M059J (cell line): ENCODE measurements around the gene CDYL. TPM values are rescaled to one million over a fixed set of nuclear protein-coding genes. Genes with fewer than 3 reads are reported as not detected.
"Not testable (repeated sequence)": the region's sequence is repeated elsewhere in the genome, so short reads cannot be mapped to it uniquely, and the experiment has no call there.

Experiments
- DNase-seq: peaks from one replicate; pipeline ENCODE4 v3.0.0-alpha.2; 2012; ENCODE audit warnings: low read depth
- total RNA-seq: library from RNA; depleted of rRNA; stranded (reverse); fragments of >200 nt; shearing (Covaris generic); gene quantifications from 2 replicates; pipeline ENCODE4 v1.2.3, GENCODE V29; 2014; rRNA removed

The CDYL gene
- total RNA-seq, 1 experiment from 2014 or later, result 34.3 TPM

- DNase-seq, result peak; percentile 98
Measured at GRCh38 chr6:5003604-5004372, 227.6 kb downstream of the CDYL start, which contains the start of gene RPP40. Gene RPP40 (minus strand): TSS chr6:5004037. CDS start chr6:5004002, 35 bp downstream.

- no peak for DNase-seq
Measured at GRCh38 chr6:5004373-5005037, 228.3 kb downstream of the CDYL start.

DNA sequence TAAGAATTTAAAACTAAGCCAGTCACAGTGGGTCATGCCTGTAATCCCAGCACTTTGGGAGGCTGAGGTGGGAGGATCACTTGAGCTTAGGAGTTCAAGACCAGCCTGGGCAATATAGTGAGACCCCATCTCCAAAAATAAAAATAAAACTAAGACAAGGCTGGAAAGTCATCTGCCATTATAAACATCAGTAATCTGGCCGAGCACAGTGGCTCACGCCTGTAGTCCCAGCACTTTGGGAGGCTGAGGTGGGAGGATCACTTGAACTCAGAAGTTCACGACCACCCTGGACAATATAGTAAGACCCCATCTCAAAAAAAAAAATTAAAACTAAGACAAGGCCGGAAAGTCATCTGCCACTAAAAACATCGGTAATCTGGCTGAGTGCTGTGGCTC lies 228.8 kb downstream of the CDYL start:
- DNase-seq, result not testable (repeated sequence)

Other genes starting within 250 kb of the CDYL start
- 44.3 and 44.7 TPM in 2 replicates for gene RPP40, start 227.6 kb downstream of the CDYL start, total RNA-seq